Adrenal gland (tissue), 5 donors: Measurements from ENCODE around the gene TBX1.

ENCODE experiments used
- CTCF ChIP-seq, 6 experiments: fragments of 450-650 bp in 4 of 6; fragments of 200-600 bp in 2 of 6; sonication (generic) in 1 of 6; IDR thresholded peaks; 1 replicate in 5 of 6; 2 replicates in 1 of 6; pipeline versions ENCODE4 v1.5.1 to v1.8.0; 2016 to 2021; ENCODE audit warnings: antibody characterized with exemption in 6 of 6, mild to moderate bottlenecking in 2 of 6, moderate library complexity in 1 of 6
- POLR2A ChIP-seq, 2 donors: fragments of 450-650 bp; IDR thresholded peaks; one replicate each; pipeline ENCODE4 v1.6.1; 2017; ENCODE audit warnings: antibody characterized with exemption in 2 of 2, mild to moderate bottlenecking in 2 of 2, moderate library complexity in 1 of 2
- donor health status: DM: no; HTN: no; CAD: no.

- TF ChIP-seq CTCF (IDR thresholded peaks at IDR 0.05) (no peak), POLR2A (IDR thresholded peaks at IDR 0.05) (no peak)
Measured at GRCh38 chr22:19747551-19747950, 13.0 kb upstream of the TBX1 start.
